ENCODE results near the gene GPSM1. TPM values are rescaled to one million over a fixed set of nuclear protein-coding genes. Genes with fewer than 3 reads are reported as not detected.

The GPSM1 gene
- total and polyA plus RNA-seq, 2 experiments from 2014 or later = 58.5 to 116 TPM

DNA sequence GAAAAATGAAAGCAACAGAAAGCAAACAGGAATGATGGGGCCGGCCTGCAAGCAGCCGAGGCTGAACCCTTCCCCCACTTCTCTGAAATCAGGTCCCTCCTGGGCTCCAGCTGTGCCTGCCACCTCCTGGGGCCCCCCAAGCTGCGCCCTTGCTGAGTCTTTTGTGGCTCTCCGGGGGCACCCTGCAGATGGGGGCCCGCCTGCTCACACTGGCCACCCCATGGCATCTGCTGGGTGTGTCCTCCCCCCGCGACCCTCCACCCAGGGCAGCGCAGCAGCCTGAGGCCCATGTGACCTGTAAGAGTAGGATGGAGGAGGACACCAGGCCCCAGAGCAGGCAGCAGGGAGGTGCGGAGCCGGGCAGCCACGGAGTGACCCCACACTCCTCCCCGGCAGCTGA lies 5.7 kb downstream of the GPSM1 start:
- Histone ChIP-seq H3K36me3 (peaks cover 4% of the 10 kb centered on the region), H3K27me3 (no peaks in the 10 kb centered on the region), H3K9me3 (ENCODE audit: low read depth) (no peaks in the 10 kb centered on the region), H3K4me3 (no peak overlapping the region), H3K4me1 (ENCODE audit: low read depth) (peaks cover 17% of the 10 kb centered on the region), H3K27ac (no peak overlapping the region)
- TF ChIP-seq, protein P1, sequence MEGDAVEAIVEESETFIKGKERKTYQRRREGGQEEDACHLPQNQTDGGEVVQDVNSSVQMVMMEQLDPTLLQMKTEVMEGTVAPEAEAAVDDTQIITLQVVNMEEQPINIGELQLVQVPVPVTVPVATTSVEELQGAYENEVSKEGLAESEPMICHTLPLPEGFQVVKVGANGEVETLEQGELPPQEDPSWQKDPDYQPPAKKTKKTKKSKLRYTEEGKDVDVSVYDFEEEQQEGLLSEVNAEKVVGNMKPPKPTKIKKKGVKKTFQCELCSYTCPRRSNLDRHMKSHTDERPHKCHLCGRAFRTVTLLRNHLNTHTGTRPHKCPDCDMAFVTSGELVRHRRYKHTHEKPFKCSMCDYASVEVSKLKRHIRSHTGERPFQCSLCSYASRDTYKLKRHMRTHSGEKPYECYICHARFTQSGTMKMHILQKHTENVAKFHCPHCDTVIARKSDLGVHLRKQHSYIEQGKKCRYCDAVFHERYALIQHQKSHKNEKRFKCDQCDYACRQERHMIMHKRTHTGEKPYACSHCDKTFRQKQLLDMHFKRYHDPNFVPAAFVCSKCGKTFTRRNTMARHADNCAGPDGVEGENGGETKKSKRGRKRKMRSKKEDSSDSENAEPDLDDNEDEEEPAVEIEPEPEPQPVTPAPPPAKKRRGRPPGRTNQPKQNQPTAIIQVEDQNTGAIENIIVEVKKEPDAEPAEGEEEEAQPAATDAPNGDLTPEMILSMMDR (IDR thresholded peaks at IDR 0.05; ENCODE audit: low read depth, low read length) = no peak
- DNase-seq (ENCODE audit: low read depth in 1 of 2, low spot score in 1 of 2) = no peak

DNA sequence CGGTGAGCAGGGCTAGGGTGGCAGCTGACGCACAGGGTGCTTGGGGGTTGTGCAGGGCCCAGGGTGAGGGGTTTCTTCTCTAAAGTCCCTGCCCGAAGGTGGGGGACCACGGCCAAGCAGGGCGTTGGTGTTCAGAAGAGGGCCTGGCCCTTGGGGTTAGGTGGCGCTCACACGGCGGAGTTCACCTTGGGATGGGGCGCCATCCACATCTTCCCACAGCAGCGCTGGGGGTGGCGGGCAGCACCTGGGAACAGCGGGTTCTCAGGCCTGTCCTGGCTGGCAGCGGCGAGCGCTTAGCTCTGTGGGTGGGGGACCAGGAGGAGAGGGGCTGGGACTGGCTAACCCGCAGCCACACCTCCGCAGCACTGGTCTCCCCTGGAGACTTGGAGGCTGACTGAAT lies 6.1 kb downstream of the GPSM1 start:
- H3K9me3 ChIP-seq (ENCODE audit: low read depth) = no peaks in the 10 kb centered on the region
- peaks cover 6% of the 10 kb centered on the region for H3K36me3 ChIP-seq
- DNase-seq (ENCODE audit: low read depth in 1 of 2, low spot score in 1 of 2) = no peak
- no peak overlapping the region for H3K4me3 ChIP-seq
- no peak overlapping the region for H3K27ac ChIP-seq
- peaks cover 13% of the 10 kb centered on the region for H3K4me1 ChIP-seq (ENCODE audit: low read depth)
- H3K27me3 ChIP-seq = no peaks in the 10 kb centered on the region
- TF ChIP-seq, protein P1 (IDR thresholded peaks at IDR 0.05; ENCODE audit: low read depth, low read length) = no peak

DNA sequence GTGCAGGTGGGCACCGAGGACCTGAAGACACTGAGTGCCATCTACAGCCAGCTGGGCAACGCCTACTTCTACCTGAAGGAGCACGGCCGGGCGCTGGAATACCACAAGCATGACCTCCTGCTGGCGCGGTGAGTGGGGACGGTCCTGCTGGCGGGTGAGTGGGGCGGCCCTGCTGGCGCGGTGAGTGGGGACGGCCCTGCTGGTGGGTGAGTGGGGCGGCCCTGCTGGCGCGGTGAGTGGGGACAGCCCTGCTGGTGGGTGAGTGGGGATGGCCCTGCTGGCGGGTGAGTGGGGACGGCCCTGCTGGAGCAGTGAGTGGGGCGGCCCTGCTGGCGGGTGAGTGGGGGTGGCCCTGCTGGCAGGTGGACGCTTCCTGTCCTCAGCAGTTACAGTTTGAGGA lies 7.2 kb downstream of the GPSM1 start:
- H3K9me3 ChIP-seq (ENCODE audit: low read depth) = no peaks in the 10 kb centered on the region
- peaks cover 6% of the 10 kb centered on the region for H3K36me3 ChIP-seq
- peaks cover 2% of the 10 kb centered on the region for H3K4me1 ChIP-seq (ENCODE audit: low read depth)
- H3K4me3 ChIP-seq = no peak overlapping the region
- TF ChIP-seq, protein P1 (IDR thresholded peaks at IDR 0.05; ENCODE audit: low read depth, low read length) = no peak
- no peak overlapping the region for H3K27ac ChIP-seq
- no peak for DNase-seq (ENCODE audit: low read depth in 1 of 2, low spot score in 1 of 2)
- H3K27me3 ChIP-seq = no peaks in the 10 kb centered on the region

DNA sequence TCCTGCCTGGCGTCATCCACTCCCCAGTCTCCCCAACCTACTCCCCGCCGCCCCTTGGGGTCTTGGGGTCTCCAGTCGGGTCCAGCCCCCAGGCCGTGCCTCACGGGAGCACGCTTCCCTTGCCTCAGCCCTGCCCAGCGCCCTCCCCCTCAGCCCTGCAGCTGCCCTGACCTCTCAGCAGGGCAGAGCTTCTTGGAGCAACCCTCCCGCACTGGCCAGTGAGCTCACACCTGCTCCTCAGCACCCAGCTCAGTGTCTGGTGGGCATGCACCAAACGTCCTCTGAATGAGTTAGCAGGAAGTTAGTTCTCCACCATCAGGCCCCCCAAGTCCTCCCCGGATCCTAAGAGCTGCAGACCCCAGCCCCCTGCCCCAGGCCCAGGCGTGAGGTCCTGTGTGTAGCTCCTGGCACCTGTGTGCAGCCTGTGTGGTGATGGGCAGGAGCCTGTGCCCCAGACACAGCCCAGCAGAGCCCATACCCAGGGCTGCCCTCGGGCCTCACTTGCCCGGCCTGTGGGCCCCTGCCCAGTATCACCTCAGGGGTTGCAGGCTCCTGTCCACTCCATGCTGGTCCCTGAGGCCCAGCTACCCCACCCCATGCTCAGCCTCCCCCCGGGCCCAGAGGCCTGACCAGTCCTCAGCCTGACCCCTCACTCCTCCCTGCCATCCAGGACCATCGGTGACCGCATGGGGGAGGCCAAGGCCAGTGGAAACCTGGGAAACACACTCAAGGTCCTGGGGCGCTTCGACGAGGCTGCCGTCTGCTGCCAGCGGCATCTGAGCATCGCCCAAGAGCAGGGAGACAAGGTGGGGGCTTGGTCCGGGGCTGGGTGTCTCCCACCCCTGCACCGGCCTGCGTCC lies 8.2 kb downstream of the GPSM1 start:
- Histone ChIP-seq H3K4me3 (no peak overlapping the region), H3K9me3 (ENCODE audit: low read depth) (no peaks in the 10 kb centered on the region), H3K27me3 (no peaks in the 10 kb centered on the region), H3K36me3 (peaks cover 6% of the 10 kb centered on the region), H3K27ac (no peak overlapping the region), H3K4me1 (ENCODE audit: low read depth) (no peaks in the 10 kb centered on the region)
- no peak for DNase-seq (ENCODE audit: low read depth in 1 of 2, low spot score in 1 of 2)
- TF ChIP-seq, protein P1 (IDR thresholded peaks at IDR 0.05; ENCODE audit: low read depth, low read length) = no peak

DNA sequence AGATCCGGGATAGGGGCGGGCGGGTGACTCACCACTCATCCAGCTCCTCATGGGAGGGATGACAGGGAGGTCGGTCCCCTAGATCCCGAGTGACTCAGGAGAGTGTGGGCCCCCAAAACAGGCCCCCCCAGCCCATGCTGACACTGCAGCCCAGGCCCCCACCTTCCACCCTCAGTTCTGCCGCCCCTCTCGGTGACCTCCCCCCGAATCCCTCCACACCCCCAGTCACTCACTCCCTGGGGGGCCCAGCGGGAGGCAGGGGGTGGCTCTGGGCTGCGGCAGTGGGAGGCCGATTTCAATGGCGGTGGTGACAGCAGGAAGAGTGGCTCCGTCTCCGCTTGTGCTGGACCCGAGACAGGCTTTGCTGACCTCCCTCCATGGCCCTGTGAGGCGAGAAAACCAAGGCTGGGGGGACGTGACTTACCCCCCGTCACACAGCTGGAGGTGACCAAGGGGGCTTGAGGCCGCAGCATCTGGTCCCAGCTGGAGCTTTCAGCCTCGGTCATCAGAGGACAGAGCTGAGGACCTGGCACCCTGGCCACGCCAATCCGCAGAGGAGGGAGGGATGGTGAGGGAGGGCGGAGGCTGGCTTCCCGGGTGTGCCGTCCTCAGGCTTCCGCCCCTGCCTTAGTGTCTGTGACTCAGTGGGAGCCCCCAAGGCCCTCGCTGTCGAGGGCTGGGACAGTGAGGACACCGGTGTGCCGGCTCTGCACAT lies 9.0 kb downstream of the GPSM1 start:
- TF ChIP-seq, protein P1 (IDR thresholded peaks at IDR 0.05; ENCODE audit: low read depth, low read length) = no peak
- DNase-seq (ENCODE audit: low read depth in 1 of 2, low spot score in 1 of 2) = no peak
- H3K9me3 ChIP-seq (ENCODE audit: low read depth) = no peaks in the 10 kb centered on the region
- no peaks in the 10 kb centered on the region for H3K4me1 ChIP-seq (ENCODE audit: low read depth)
- H3K27ac ChIP-seq = no peak overlapping the region
- no peak overlapping the region for H3K4me3 ChIP-seq
- peaks cover 6% of the 10 kb centered on the region for H3K36me3 ChIP-seq
- no peaks in the 10 kb centered on the region for H3K27me3 ChIP-seq
